ENCODE measurements around the gene LIPG. TPM values are rescaled to one million over a fixed set of nuclear protein-coding genes. Genes with fewer than 3 reads are reported as not detected.
A peak's percentile ranks its signal among the peaks of the same experiment; 100 is the strongest.
"Not testable (repeated sequence)": the region's sequence is repeated elsewhere in the genome, so short reads cannot be mapped to it uniquely, and the experiment has no call there.

LIPG gene
- total RNA-seq, 1 experiment from 2014 or later: 6.8 TPM

DNA sequence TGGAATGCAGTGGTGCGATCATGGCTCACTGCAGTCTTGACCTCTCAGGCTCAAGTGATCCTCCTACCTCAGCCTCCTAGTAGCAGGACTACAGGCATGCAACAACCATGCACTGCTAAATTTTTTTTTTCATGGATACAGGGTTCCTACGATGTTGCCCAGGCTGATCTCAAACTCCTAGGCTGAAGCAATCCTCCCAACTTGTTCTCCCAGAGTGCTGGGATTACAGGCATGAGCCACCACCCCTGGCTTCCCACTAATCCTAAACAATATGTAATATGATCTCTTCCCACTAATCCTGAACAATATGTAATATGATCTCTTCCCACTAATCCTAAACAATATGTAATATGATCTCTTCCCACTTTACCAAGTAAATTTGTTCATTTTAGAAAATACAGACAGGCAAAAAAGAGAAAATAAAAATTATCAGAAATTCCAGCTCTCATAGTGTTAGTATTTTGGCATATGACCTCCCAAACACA is 41.2 kb upstream of the LIPG start:
- DNase-seq (ENCODE audit: low spot score) (no peak), ATAC-seq (no peak; the same call in 1 of the 2 replicates)
- no peak for TF ChIP-seq ESRRA (CRISPR knock-in tag; IDR thresholded peaks at IDR 0.05; ENCODE audit: borderline replicate concordance)
- ChIA-PET POLR2A (no interaction called here), CTCF (interaction anchor here (0.5 to 1.0 kb wide), 2 partner anchors 10 to 58 kb away, joined by 3 to 4 read pairs; no protein-coding TSS in a partner anchor)
- peaks cover 39% of the 10 kb centered on the region for H3K4me1 Mint-ChIP-seq
- H3K27me3 Mint-ChIP-seq (ENCODE audit: low read depth): no peaks in the 10 kb centered on the region
- H3K9me3 Mint-ChIP-seq: no peaks in the 10 kb centered on the region
- no peaks in the 10 kb centered on the region for H3K36me3 Mint-ChIP-seq
- no peak overlapping the region for H3K4me3 Mint-ChIP-seq
- H3K27ac Mint-ChIP-seq: no peak overlapping the region

DNA sequence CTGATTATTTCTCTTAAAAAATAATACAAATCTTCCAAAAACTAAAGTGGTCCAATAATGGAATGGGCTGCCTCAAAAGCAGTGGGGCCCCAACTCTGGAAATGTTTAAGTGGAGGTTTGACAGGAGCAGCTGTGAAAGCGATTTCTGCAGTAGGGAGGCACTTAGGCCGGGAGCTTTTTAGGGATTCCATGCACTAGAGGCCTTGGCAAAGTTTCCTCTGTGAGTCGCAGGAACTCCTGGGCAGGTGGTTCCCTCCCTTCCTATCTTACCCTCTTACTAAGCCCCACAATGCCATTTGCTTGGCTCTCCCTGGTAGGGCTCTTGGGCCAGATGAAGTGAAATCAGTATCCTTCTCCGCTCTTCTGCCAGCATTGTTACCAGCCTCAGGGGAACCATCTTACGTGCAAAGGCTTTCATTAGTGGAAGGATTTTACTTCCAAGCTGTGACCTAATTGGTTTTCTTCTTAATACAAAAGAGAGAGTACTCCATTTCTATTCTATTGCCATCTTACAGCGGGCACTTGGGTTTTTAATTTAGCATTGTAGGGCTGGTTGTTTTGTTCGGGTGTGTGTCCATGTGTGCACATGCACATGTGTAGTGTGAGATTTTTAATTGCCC is 40.5 kb upstream of the LIPG start:
- H3K27ac Mint-ChIP-seq: 0 out of 2 replicates have a peak overlapping the region, but pooled peaks have one; percentile 23
- POLR2A ChIA-PET: no interaction called here
- DNase-seq (ENCODE audit: low spot score) (no peak), ATAC-seq (no peak)
- H3K4me1 Mint-ChIP-seq: peaks cover 33% of the 10 kb centered on the region
- H3K27me3 Mint-ChIP-seq (ENCODE audit: low read depth): no peaks in the 10 kb centered on the region
- H3K4me3 Mint-ChIP-seq: no peak overlapping the region
- CTCF ChIA-PET: interaction anchor here (0.5 to 1.0 kb wide), 2 partner anchors 10 to 58 kb away, joined by 3 to 4 read pairs; no protein-coding TSS in a partner anchor
- TF ChIP-seq HMGA2 (CRISPR knock-in tag; IDR thresholded peaks at IDR 0.05): no peak
- TF ChIP-seq, protein P1, sequence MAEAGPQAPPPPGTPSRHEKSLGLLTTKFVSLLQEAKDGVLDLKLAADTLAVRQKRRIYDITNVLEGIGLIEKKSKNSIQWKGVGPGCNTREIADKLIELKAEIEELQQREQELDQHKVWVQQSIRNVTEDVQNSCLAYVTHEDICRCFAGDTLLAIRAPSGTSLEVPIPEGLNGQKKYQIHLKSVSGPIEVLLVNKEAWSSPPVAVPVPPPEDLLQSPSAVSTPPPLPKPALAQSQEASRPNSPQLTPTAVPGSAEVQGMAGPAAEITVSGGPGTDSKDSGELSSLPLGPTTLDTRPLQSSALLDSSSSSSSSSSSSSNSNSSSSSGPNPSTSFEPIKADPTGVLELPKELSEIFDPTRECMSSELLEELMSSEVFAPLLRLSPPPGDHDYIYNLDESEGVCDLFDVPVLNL (CRISPR knock-in tag; IDR thresholded peaks at IDR 0.05; ENCODE audit: borderline replicate concordance, low read depth): no peak
- no peak for TF ChIP-seq ELF4 (CRISPR knock-in tag; IDR thresholded peaks at IDR 0.05; ENCODE audit: low read depth)
- TF ChIP-seq ZNF423 (CRISPR knock-in tag; IDR thresholded peaks at IDR 0.05): no peak
- no peak for TF ChIP-seq SMAD3 (CRISPR knock-in tag; IDR thresholded peaks at IDR 0.05; ENCODE audit: borderline replicate concordance)
- TF ChIP-seq GABPB1 (CRISPR knock-in tag; IDR thresholded peaks at IDR 0.05): no peak
- no peak for TF ChIP-seq ZNF671 (CRISPR knock-in tag; IDR thresholded peaks at IDR 0.05)
- TF ChIP-seq CBFB (CRISPR knock-in tag; IDR thresholded peaks at IDR 0.05; ENCODE audit: low read depth): no peak
- no peak for TF ChIP-seq MXD4 (CRISPR knock-in tag; IDR thresholded peaks at IDR 0.05; ENCODE audit: borderline replicate concordance)
- TF ChIP-seq ZNF219 (CRISPR knock-in tag; IDR thresholded peaks at IDR 0.05; ENCODE audit: borderline replicate concordance): no peak
- no peak for TF ChIP-seq TEAD1 (CRISPR knock-in tag; IDR thresholded peaks at IDR 0.05)
- no peak for TF ChIP-seq OVOL2 (CRISPR knock-in tag; IDR thresholded peaks at IDR 0.05; ENCODE audit: borderline replicate concordance)
- TF ChIP-seq, protein P2, sequence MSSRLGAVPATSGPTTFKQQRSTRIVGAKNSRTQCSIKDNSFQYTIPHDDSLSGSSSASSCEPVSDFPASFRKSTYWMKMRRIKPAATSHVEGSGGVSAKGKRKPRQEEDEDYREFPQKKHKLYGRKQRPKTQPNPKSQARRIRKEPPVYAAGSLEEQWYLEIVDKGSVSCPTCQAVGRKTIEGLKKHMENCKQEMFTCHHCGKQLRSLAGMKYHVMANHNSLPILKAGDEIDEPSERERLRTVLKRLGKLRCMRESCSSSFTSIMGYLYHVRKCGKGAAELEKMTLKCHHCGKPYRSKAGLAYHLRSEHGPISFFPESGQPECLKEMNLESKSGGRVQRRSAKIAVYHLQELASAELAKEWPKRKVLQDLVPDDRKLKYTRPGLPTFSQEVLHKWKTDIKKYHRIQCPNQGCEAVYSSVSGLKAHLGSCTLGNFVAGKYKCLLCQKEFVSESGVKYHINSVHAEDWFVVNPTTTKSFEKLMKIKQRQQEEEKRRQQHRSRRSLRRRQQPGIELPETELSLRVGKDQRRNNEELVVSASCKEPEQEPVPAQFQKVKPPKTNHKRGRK (CRISPR knock-in tag; IDR thresholded peaks at IDR 0.05; ENCODE audit: borderline replicate concordance): no peak
- TF ChIP-seq TCF7 (CRISPR knock-in tag; IDR thresholded peaks at IDR 0.05; ENCODE audit: low read depth): no peak
- TF ChIP-seq EMX1 (CRISPR knock-in tag; IDR thresholded peaks at IDR 0.05): no peak
- TF ChIP-seq JUN (CRISPR knock-in tag; IDR thresholded peaks at IDR 0.05): no peak
- TF ChIP-seq, protein P3, sequence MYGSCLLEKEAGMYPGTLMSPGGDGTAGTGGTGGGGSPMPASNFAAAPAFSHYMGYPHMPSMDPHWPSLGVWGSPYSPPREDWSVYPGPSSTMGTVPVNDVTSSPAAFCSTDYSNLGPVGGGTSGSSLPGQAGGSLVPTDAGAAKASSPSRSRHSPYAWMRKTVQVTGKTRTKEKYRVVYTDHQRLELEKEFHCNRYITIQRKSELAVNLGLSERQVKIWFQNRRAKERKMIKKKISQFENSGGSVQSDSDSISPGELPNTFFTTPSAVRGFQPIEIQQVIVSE (CRISPR knock-in tag; IDR thresholded peaks at IDR 0.05; ENCODE audit: borderline replicate concordance): no peak
- H3K9me3 Mint-ChIP-seq: no peaks in the 10 kb centered on the region
- no peaks in the 10 kb centered on the region for H3K36me3 Mint-ChIP-seq

DNA sequence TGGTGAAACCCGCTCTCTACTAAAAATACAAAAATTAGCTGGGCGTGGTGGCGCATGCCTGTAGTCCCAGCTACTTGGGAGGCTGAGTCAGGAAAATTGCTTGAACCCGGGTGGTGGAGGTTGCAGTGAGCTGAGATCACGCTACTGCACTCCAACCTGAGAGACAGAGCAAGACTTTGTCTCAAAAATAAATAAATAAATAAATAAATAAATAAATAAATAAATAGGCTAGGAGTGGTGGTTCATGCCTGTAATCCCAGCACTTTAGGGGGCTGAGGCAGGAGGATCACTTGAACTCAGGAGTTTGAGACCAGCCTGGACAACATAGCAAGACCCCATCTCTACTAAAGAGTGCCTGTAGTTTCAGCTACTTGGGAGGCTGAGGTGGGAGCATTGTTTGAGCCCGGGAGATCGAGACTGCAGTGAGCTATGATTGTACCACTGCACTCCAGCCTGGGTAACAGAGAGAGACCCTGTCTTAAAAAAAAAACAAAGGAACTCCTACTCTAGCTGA is 38.2 kb upstream of the LIPG start:
- TF ChIP-seq ZNF121 (CRISPR knock-in tag; IDR thresholded peaks at IDR 0.05): 0 out of 2 replicates have a peak, but pooled peaks have one; percentile 33
- not testable (repeated sequence) for H3K9me3 Mint-ChIP-seq
- CTCF ChIA-PET: interaction anchor here (1.2 kb wide), 1 partner anchor 13 kb away, joined by 6 read pairs; no protein-coding TSS in a partner anchor

More for the DNA sequence above, 38.2 kb upstream of the LIPG start:
- POLR2A ChIA-PET; ATAC-seq; DNase-seq (ENCODE audit: low spot score); H3K4me3 Mint-ChIP-seq; H3K27ac Mint-ChIP-seq; H3K27me3 Mint-ChIP-seq (ENCODE audit: low read depth); H3K36me3 Mint-ChIP-seq: not testable (repeated sequence)
- peaks cover 40% of the 10 kb centered on the region for H3K4me1 Mint-ChIP-seq
